Body of pancreas (tissue), 4 donors: ENCODE data around the gene ETFDH.

ENCODE experiments used
- CTCF ChIP-seq, 7 experiments: fragments of 450-650 bp in 4 of 7; fragments of 200-600 bp in 3 of 7; sonication (generic) in 3 of 7; IDR thresholded peaks; one replicate each; pipeline ENCODE4 v1.5.1; 2016 to 2019; ENCODE audit warnings: antibody characterized with exemption in 7 of 7
- POLR2A ChIP-seq, 3 donors: fragments of 450-650 bp; IDR thresholded peaks; one replicate each; pipeline ENCODE4 v1.6.1; 2016; ENCODE audit warnings: antibody characterized with exemption in 3 of 3, mild to moderate bottlenecking in 2 of 3

GRCh38 chr4:158688813-158689212 is 16.7 kb downstream of the ETFDH start:
- TF ChIP-seq CTCF (IDR thresholded peaks at IDR 0.05), result no peak
- no peak for TF ChIP-seq POLR2A (IDR thresholded peaks at IDR 0.05)
